HG03139 (cell line): ENCODE measurements around the gene RAMP1.
"Not testable (repeated sequence)": the region's sequence is repeated elsewhere in the genome, so short reads cannot be mapped to it uniquely, and the experiment has no call there.

Experiments used
- ATAC-seq: cut with Tn5 transposase; IDR thresholded peaks from one replicate; pipeline ENCODE4 v1.9.1; 2021; ENCODE audit not compliant: unreplicated experiment

Gene RAMP1

DNA sequence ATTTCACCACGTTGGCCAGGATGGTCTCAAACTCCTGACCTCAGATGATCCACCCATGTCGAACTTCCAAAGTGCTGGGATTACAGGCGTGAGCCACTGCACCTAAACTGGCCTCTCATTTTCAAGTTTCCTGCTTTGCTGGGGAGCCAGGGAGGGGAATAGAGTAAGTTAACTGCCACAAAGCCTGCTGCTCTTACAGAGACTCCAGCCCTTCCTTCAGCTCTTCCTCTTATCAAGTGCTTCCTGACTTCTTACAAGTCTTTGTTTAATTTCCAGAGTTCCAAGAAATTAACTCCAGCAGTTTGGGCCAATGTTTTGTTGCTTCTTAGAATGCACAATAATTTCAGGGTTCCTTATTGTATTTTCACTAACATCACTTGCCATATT is 83.1 kb downstream of the RAMP1 start:
- ATAC-seq, result no peak

DNA sequence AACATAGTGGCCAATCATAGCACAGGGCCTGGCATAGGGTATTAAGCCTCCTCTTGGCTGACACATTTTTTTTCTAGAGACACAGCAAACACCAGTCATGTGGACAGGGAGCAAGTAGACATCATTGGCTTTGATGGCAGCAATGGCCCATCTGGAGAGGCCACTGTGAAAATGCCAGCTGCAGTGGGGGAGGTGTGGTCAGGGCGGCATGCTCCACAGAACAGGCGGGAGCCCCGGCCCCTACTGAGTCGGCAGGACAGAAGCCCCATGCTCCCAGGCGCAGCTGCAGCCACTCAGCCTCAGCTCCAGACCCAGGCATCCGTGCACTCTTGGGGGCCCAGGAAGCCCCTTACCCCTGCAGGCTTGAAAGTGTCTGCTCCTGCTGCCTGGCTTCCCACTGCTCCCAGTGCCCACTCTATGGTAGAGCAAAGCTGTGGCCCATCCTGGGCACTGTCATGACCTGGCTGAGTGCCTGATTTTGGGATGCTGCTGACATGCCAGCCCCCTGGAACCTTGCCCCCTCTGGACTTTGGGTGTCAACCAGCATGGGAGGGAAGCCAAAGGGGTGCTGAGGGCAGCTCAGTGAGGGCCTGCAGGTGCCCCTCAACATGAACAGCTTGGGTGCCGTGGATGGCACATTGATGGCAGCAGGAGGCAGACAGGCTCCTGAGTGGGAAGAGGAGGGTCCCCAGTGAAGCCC is 84.1 kb downstream of the RAMP1 start:
- no peak for ATAC-seq

DNA sequence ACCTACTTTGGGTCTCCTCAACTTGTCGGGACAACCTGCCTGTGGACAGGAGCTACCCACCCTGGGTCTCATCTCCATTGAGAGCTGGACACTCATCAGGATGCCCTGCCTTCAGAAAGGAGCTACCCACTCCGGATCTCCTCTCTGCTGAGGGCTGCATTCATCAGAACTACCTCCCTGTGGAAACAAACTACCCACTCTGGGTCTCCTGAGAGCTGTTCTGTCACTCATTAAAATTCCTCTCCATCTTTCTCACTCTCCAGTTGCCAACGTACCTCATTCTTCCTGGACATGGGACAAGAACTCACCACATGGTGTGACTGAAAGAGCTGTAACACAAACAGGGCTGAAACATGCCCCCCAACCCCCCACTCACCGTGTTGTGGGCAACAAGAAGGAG is 84.9 kb downstream of the RAMP1 start:
- no peak for ATAC-seq

DNA sequence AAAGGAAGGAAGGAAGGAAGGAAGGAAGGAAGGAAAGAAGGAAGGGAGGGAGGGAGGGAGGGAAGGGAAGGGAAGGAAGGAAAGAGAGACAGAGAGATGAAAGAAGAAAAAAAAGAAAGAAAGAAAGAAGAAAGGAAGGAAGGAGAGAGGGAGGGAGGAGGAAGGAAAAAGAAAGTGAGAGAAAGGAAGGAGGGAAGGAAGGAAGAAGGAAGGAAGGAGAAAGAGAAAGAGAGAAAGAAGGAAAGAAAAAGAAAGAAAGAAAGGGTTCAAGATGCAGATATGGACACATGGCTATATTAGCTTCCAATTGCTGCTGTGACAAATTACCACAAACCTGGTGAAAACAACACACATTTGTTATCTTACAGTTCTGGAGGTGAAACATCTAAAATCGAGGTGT is 87.0 kb downstream of the RAMP1 start:
- no peak for ATAC-seq

DNA sequence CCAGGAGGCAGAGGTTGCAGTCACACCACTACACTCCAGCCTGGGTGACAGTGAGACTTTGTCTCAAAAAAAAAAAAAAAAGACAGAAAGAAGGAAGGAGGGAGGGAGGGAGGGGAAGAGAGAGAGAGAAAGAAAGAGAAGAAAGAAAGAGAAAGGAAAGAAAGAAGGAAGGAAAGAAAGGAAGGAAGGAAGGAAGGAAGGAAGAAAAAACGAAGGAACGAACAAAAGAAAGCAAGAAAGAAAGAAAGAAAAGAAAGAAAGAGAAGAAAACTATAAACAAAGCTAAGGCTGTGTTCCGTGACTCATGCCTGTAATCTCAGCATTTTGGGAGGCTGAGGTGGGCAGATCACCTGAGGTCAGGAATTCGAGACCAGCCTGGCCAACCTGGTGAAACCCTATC is 91.9 kb downstream of the RAMP1 start:
- ATAC-seq, result not testable (repeated sequence)

DNA sequence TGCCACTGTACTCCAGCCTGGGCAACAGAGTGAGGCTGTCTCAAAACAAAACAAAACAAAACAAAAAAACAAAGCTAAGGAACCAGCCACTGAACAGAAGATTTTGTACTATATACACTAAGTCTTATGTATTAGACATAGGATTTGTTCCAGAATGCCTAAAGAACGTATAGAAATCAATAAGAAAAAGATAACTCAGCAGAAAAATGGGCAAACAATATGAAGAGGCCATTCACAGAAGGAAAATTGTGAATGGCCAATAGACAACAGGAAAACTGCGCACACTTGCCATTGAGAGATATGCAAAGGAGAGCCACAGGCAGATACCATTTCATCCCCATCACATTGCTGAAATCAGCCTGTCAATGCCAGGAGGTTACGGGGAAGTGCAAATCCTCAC is 92.5 kb downstream of the RAMP1 start:
- ATAC-seq, result no peak

DNA sequence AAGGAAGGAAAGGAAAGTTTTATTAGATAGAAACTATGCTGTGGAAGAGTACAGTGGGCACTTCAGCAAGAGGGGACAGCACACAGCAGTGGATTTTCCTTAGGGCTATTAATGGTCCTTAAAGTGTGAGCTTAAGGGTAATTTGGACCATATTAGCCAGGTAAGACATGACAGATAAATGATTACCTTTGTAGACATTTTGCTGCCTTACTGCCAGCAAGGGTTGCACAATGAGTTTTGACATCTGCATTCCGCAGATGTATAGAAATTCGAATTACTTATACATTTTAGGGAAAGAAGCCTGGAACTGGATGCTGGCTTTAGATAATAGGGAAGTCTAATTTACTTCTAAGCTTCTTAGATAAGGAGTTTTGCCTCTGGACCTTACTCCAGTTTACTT is 93.4 kb downstream of the RAMP1 start:
- ATAC-seq, result no peak

DNA sequence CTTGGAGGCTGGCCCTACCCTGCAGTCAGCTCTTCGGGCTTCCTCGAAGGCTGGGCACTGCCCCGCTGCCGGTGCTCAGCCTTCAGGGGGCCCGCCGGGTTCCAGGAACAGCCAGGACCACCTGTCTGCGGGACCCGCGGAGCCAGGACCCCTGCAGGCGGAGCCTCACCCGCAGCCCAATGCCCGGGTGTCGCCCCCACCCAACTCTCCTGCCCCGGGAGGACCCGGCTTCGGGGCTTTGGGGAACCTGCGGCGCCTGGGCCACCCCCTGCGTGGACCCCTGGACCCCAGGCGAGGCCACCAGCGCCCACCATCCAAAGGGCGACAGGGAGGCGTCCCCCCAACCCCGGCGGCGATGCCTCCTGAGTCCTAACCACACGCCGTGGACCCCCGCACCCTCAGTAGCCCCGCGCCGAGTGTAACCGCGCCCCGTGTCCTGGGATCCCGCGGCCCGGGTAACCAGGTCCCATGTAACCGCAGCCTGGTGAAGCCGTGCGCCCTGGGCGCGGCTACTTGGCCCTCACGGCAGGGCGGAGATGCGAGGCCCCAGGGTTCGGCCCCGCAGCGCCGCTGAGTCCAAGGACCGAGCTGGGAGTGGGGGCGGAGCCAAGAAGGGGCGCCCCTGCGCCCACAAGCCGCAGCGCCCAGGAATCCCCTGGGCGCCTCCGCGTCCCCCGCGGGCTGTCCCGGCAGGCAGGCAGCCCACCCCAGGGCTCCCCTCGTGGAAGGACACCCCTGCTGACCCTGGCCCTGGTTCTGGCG is 96.4 kb downstream of the RAMP1 start:
- ATAC-seq, result no peak

DNA sequence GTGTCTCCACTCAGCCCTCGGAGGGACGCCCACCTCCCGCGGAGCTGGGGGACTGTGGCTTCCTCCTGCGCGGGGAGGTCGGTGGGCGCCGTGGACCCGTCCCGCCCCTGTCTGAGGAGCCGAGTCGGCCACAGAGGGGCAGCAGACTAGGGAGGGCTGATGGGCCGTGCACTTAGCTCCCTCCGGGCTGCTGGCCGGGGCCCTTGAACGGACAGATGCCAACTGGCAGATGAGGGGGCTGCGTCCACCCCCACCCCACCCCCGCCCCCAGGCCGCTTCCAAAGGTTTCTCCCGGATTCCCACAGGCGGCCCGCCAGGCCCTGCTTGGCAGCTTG is 96.9 kb downstream of the RAMP1 start:
- ATAC-seq, result no peak

DNA sequence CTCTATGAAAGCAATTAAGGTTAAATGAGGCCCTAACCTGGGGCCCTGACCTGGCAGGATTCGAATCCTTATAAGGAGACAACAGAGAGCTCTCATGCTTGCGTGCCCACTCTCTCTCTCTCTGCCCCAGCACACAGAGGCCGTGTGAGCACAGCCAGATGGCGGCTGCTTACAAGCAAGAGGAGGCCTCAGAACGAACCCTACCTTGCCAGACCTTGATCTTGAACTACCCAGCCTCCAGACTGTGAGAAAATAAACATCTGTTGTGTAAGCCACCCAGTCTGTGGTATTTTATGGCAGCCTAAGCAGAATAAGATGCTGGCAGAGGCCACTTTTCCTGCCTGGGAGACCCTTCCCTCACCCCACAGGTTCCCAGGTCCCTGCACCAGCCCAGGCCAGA is 102.2 kb downstream of the RAMP1 start:
- no peak for ATAC-seq
